Measurements from ENCODE around the gene MYO1B. TPM values are rescaled to one million over a fixed set of nuclear protein-coding genes. Genes with fewer than 3 reads are reported as not detected.

MYO1B gene
- total RNA-seq, 1 experiment from 2014 or later = 58.5 TPM

- DNase-seq (ENCODE audit: low spot score) = no peak
Observed at GRCh38 chr2:191360918-191361317, 115.7 kb downstream of the MYO1B start.

- DNase-seq (ENCODE audit: low spot score) = no peak
Observed at GRCh38 chr2:191362841-191363240, 117.6 kb downstream of the MYO1B start.

DNA sequence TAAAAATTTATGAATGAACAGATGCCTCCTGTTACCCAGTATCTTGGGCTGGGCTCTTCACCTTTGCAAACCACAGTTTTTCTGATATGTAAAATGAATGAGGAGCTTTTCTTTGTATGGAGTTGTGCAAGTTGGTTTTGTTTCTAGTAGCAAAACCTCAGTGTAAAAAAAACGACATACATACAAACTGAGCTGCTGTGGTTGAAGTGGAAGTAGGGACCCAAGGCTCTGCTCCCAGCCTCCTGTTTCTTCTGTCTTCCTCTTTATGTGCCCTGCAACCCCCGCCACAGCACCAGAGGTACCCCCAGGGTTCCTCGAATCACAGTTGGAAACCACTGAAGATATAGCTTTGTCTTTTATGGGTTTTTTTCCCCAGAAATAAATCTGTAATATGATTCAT lies 118.1 kb downstream of the MYO1B start:
- no peak for DNase-seq (ENCODE audit: low spot score)

DNA sequence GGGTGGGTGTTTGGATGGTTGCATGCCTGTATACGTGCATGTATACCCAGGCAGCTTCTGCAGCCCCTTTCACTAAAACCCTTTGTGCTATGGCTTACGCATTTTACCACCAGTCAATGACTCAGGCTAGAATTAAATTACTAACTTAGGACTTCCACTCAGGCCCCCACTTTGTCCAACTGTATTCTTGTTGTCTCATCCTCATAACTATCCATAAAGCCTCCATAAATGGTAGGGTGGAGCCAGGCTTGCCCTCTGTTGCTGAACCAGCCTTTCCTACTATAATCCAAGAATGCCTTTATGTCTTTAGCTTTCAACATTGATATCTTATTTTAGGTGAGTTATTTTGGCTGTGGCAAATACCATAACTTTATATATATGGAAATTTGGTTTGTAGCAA lies 119.9 kb downstream of the MYO1B start:
- DNase-seq (ENCODE audit: low spot score) = no peak

- DNase-seq (ENCODE audit: low spot score) = no peak
Observed at GRCh38 chr2:191366199-191366598, 121.0 kb downstream of the MYO1B start.

- no peak for DNase-seq (ENCODE audit: low spot score)
Observed at GRCh38 chr2:191369034-191369433, 123.8 kb downstream of the MYO1B start.

GRCh38 chr2:191374366-191374765 lies 129.2 kb downstream of the MYO1B start:
- no peak for DNase-seq (ENCODE audit: low spot score)

DNA sequence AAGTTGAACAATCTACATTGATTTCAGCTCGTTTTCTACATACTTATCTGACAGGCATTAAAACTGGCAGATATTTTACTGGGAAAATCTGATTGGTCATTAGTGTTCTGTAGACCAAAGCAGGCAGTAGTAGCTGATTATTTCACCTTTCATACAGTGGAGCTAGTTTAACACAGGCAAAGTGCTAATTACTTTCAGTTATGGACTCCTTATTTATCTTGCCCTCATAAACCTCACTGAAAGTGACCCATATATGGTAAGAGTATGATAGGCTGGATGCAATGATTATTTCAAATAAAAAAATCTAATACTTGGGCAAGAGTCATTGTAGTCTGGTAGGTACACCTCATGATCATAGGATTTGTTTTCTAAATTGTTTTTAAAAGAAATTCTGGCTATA lies 129.7 kb downstream of the MYO1B start:
- no peak for DNase-seq (ENCODE audit: low spot score)

GRCh38 chr2:191376981-191377629 lies 131.9 kb downstream of the MYO1B start:
- DNase-seq (ENCODE audit: low spot score) = peak; percentile 90

DNA sequence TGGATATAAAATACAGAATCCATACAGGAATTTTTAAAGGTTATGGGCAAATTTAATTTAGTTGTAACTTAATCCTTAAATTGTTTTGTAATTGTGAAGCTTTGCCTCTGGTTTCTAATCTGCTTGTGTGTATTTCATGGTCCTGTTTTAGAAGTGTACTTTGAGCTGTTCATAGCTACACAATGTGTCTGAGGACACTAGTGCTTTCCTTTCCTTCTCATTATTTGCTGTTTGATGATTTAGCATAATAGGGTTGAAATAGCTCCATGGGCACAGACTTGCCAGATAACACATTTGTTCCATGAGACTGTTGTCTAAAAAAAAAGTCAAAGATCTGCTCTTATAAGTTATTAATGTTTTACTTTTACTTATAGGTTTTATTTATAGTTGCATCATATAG lies 134.2 kb downstream of the MYO1B start:
- DNase-seq (ENCODE audit: low spot score) = no peak

DNA sequence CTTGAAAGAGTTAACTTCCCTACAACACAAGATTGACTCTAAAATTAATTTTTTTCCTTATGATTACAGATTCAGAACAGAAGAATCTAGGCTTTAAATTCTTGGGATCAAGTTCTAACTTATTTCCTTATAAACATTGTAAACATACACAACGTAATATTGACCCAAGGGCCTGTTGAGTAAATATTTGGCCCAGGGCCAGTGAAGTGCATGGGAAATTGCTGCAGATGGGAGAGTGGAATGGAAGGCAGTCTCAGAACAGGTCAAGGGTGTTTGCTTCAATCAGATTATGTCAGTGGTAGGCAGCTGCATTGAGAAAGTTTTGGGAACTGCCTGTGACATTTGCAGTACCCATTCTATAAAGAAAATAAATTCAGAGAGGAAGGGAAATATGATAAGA lies 137.6 kb downstream of the MYO1B start:
- DNase-seq (ENCODE audit: low spot score) = no peak

DNA sequence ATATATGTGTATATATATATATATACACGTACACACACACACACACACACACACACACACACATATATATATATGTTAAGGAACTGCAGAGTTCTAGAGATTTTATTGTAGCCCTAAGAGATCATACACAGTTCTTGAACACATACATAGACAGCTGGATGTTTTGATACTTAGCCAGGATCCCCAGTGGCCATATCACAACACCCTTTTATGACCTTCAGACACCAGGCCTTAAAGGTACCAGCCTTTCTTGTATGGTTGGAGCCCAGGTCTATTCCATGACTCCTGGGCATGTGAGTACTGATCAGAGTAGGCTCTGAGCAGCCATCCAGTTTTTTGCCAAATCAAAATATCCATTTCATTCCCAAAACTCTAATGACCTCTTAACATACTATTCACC lies 138.3 kb downstream of the MYO1B start:
- no peak for DNase-seq (ENCODE audit: low spot score)

DNA sequence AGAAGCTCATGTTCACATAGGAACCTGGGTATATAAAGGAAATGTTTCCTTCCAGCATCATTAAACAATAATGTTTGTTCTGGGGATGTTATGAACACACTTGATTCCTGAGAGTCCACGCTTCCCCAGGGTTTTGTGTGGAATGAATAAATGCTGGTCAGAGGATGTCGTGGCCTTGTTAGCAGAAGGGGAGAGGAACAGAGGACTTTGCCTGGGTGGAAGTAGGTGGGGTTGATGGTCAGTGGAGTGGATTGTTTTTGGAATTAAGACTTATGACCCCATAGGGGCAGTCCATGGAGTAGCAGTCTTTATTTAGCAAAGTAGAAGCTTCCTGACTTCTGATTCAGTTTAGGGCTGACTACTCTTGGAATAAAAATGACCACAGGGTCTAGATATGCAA lies 139.6 kb downstream of the MYO1B start:
- no peak for DNase-seq (ENCODE audit: low spot score)

GRCh38 chr2:191385416-191386160 lies 140.4 kb downstream of the MYO1B start:
- DNase-seq (ENCODE audit: low spot score) = no peak

- no peak for DNase-seq (ENCODE audit: low spot score)
Observed at GRCh38 chr2:191386938-191387536, 141.8 kb downstream of the MYO1B start.

DNA sequence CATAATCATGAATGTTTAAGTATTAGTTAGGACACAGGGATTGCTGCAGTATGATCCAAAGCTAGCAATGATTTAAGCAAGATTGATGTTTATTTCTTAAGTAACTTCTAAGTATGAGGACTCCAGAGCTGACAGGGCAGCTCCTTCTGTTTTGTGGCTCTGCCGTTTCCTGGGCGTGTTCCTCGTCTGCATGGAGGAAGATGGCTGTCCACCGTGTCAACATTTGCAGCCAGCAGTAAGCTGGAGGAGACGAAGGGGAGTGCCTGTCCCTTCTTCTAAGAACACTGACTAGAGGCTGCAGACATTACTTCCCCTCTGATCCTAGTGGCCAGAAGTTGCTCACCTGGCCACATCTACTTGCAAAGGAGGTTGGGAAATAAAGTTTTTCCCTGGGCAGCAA lies 144.1 kb downstream of the MYO1B start:
- no peak for DNase-seq (ENCODE audit: low spot score)

- DNase-seq (ENCODE audit: low spot score) = no peak
Observed at GRCh38 chr2:191391171-191391570, 146.0 kb downstream of the MYO1B start.

GRCh38 chr2:191394043-191394442 lies 148.8 kb downstream of the MYO1B start:
- no peak for DNase-seq (ENCODE audit: low spot score)

DNA sequence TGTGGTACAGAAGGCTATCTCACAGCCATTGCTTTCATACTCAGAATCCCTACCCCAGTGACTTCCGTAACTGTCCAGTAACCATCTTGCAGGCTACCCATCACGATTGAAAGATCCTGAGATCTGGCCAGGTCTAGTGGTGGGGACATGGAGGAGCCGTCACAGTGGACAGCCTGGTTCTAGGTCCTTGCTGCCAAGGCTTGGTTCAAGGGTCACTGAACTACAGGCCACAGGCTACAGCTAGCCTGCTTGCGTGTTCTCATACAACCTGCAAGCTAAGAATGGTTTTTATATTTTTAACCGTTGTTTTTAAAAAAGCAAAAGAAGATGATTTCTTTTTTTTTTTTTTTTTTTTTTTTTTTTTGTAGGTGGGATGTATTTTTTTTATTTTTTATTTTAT lies 151.6 kb downstream of the MYO1B start:
- DNase-seq (ENCODE audit: low spot score) = no peak

- no peak for DNase-seq (ENCODE audit: low spot score)
Observed at GRCh38 chr2:191399601-191400000, 154.4 kb downstream of the MYO1B start.

DNA sequence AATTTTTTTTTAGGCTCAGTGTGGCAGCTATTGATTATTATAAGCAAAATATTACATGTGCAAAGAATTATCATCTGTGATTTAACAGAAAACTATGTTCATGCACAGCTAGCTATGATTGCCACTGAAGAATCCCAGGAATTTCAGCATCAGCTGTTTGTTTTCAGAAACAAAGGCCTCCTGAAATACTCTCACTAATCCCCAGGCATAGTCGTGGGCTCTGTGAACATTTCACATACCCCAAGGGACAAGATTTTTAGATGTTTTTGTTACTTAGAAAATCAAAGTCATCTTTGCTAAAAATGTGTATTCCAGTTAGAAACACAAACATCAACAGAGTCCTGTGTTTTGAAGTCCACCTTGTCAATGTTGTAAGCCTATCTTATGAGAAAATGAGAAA lies 156.1 kb downstream of the MYO1B start:
- DNase-seq (ENCODE audit: low spot score) = no peak

GRCh38 chr2:191402966-191403565 lies 157.9 kb downstream of the MYO1B start:
- DNase-seq (ENCODE audit: low spot score) = no peak

GRCh38 chr2:191404568-191404991 lies 159.4 kb downstream of the MYO1B start:
- DNase-seq (ENCODE audit: low spot score) = no peak
